Measurements from ENCODE around the gene MAGEA8. TPM values are rescaled to one million over a fixed set of nuclear protein-coding genes. Genes with fewer than 3 reads are reported as not detected.

The MAGEA8 gene
- total and polyA plus RNA-seq, 2 donors (not counting 3 experiments of a cell fraction or from before 2014, with no cell fraction given) = not detected

- TF ChIP-seq MAX (IDR thresholded peaks at IDR 0.05; ENCODE audit: insufficient read depth, insufficient read length) (no peak), POLR2A (IDR thresholded peaks at IDR 0.05; ENCODE audit: low read depth, low read length) (no peak), GATA2 (IDR thresholded peaks at IDR 0.05; ENCODE audit: insufficient read depth, insufficient read length, low read depth, low read length) (no peak), FOS (IDR thresholded peaks at IDR 0.05; ENCODE audit: borderline replicate concordance, insufficient read depth, low read length) (no peak), EZH2 (IDR thresholded peaks at IDR 0.05; ENCODE audit: borderline replicate concordance, low read depth, low read length, severe bottlenecking) (no peak), MYC (IDR thresholded peaks at IDR 0.05; ENCODE audit: low read depth, low read length) (no peak), POLR2AphosphoS5 (IDR thresholded peaks at IDR 0.05; ENCODE audit: insufficient read depth, low read depth, low read length) (no peak), JUN (IDR thresholded peaks at IDR 0.05; ENCODE audit: borderline replicate concordance, insufficient read depth, insufficient read length, low read depth) (no peak)
- TF ChIP-seq, protein P1, sequence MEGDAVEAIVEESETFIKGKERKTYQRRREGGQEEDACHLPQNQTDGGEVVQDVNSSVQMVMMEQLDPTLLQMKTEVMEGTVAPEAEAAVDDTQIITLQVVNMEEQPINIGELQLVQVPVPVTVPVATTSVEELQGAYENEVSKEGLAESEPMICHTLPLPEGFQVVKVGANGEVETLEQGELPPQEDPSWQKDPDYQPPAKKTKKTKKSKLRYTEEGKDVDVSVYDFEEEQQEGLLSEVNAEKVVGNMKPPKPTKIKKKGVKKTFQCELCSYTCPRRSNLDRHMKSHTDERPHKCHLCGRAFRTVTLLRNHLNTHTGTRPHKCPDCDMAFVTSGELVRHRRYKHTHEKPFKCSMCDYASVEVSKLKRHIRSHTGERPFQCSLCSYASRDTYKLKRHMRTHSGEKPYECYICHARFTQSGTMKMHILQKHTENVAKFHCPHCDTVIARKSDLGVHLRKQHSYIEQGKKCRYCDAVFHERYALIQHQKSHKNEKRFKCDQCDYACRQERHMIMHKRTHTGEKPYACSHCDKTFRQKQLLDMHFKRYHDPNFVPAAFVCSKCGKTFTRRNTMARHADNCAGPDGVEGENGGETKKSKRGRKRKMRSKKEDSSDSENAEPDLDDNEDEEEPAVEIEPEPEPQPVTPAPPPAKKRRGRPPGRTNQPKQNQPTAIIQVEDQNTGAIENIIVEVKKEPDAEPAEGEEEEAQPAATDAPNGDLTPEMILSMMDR (IDR thresholded peaks at IDR 0.05; ENCODE audit: extremely low read depth in 1 of 2, insufficient read depth in 1 of 2, low read depth in 1 of 2, low read length in 2 of 2) = no peak
- intact Hi-C loops (cut with micrococcal nuclease) = no loop called here
- no peak for FAIRE-seq
These were observed 27.1 kb upstream of the MAGEA8 start for GRCh38 chrX:149853925-149854324.

More at GRCh38 chrX:149853925-149854324, 27.1 kb upstream of the MAGEA8 start:
- no peak for DNase-seq (ENCODE audit: low read depth, low spot score)
- Histone ChIP-seq H3K4me3 (replicated peaks in 1 of 3; ENCODE audit: insufficient read depth in 1 of 3, low read depth in 1 of 3, low read length in 3 of 3) (no peak overlapping the region), H2AFZ (ENCODE audit: low read depth, low read length) (no peak overlapping the region), H4K20me1 (replicated peaks; ENCODE audit: control insufficient read depth, extremely low read depth, insufficient read depth, low read length) (no peaks in the 10 kb centered on the region), H3K9me3 (replicated peaks; ENCODE audit: control insufficient read depth, insufficient read depth, low read length) (no peaks in the 10 kb centered on the region), H3K4me1 (ENCODE audit: control insufficient read depth, extremely low read depth, insufficient read depth, low read length) (no peaks in the 10 kb centered on the region), H3K27me3 (ENCODE audit: control insufficient read depth in 2 of 2, insufficient read depth in 2 of 2, low read length in 2 of 2) (no peaks in the 10 kb centered on the region), H3K4me2 (ENCODE audit: insufficient read depth, low read length) (no peak overlapping the region), H3K9me1 (replicated peaks; ENCODE audit: control insufficient read depth, extremely low read depth, insufficient read depth, low read length) (no peaks in the 10 kb centered on the region), H3K36me3 (ENCODE audit: control insufficient read depth in 2 of 2, extremely low read depth in 1 of 2, insufficient read depth in 2 of 2, low read length in 2 of 2) (no peaks in the 10 kb centered on the region), H3K79me2 (ENCODE audit: control insufficient read depth, insufficient read depth, low read length) (no peaks in the 10 kb centered on the region), H3K9ac (replicated peaks; ENCODE audit: extremely low read depth, insufficient read depth, low read length) (no peak overlapping the region), H3K27ac (ENCODE audit: insufficient read depth, low read depth, low read length) (no peak overlapping the region)
- CTCF ChIA-PET = no interaction called here
- BruUV-seq (replicated peaks) = no TSS peak
- POLR2A ChIA-PET = no interaction called here
- dilution Hi-C loops (cut with MboI; ENCODE audit: extremely low pct_ligation_motif_present, low sequenced_read_pairs) = no loop called here

All from endothelial cell of umbilical vein (primary cell).